EL (cell line): ENCODE data around the gene HHLA2.

Source experiments
- DNase-seq: peaks from one replicate; pipeline ENCODE4 v3.0.0-alpha.2; 2016

Gene HHLA2

GRCh38 chr3:108394016-108394415 lies 97.7 kb downstream of the HHLA2 start:
- no peak for DNase-seq

DNA sequence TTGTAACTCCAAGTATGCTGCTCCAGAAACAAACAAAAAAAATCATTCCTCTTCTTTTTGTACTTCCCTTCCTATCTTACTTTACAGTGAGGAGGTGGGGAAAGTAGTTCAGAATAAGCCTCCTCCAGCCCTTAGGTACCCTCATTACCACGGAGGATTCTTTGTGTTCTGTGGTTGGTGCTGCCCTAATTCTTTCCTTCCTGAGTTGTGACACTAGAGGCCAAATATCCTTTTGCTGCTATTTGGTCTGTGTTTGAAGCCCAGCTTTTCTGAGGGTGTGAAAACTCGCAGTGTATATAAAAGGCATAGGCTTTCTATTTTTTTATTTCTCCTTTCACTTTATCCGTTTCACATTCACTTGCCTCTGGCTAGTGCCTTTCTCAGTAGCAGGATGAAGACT lies 98.2 kb downstream of the HHLA2 start:
- DNase-seq, result no peak

DNA sequence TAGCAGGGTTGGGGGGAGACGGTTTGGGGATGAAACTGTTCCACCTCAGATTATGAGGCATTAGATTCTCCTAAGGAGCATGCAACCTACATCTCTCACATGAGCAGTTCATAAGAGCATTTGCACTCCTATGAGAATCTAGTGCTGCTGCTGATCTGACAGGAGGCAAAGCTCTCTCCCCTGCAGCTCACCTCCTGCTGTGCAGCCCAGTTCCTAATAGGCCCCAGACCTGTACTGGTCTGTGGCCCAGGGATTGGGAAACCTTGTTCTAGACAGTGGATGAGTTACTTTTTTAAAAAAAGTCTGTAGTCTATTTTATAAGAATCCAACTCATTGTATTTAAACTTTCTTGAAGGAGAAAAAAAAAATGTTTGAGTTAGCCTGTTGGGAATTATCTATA lies 100.0 kb downstream of the HHLA2 start:
- no peak for DNase-seq

DNA sequence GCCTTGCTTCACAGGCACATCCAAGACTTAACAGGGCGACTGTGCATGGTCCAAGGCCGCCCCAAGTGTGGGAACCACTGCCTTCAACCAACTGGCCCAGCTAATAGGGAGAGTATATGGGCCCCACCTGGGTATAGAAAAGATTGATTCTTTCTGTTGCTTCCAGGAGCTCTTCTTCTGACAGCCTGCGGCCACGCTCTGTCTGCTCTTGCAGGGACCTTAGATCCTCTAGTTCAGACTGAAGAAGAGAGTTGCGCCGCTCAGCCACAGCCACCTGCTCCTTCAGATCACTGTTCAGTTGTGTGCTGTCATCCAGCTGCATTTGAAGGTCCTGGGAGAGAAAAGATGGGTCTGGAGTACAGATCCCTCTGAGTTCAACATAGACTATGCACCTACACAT lies 102.2 kb downstream of the HHLA2 start:
- DNase-seq, result no peak

GRCh38 chr3:108401836-108402235 lies 105.5 kb downstream of the HHLA2 start:
- no peak for DNase-seq

DNA sequence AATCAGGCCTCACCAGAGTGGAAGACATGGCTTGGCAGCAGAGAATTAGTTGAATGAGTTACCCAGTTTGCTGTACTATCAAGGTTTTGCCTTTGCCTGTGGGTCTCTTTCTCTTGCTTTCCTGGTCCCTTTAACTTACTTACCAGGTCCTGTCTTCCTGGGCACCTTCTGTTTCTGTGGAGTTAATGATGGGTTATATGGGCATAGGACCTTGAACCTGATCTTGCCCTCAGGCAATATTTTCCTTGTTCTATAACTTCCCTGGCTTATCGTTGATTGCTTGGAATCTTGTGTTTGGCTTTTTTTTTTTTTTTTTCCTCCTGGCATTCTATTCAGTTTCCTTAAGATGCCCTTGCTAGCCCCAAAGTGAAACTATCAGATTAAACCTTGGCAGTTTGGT lies 106.8 kb downstream of the HHLA2 start:
- no peak for DNase-seq

DNA sequence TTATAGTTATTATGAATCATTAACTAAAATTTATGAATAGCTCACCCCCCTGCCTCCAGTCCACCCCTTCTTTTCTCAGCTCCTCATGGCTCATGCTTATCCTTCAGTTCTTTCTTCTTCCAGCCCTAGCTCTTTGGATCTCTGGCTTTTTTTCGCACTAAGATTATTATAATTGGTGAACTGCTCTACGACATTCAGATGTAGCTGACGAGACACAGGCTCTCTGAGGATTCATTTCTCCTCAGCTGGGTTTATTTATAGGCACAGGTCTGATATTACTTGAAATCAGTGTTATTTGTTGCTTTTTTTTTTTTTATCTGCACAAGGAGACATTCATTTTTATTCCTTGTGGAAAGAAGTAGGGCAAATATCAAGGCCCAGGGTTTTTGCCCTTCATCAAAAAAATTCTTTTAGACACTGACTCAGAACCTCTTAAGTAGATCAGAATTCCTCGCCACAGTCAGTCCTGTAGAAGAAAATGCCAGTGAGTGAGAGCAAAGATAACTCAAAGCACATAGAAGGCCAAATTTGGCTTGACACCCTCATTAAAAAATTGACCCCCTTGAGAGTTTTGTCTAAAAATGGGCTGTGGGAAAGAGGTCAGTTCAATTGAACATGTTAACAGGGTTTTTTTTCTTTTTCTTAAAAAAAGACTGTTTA lies 107.5 kb downstream of the HHLA2 start:
- DNase-seq, result peak; percentile 21

DNA sequence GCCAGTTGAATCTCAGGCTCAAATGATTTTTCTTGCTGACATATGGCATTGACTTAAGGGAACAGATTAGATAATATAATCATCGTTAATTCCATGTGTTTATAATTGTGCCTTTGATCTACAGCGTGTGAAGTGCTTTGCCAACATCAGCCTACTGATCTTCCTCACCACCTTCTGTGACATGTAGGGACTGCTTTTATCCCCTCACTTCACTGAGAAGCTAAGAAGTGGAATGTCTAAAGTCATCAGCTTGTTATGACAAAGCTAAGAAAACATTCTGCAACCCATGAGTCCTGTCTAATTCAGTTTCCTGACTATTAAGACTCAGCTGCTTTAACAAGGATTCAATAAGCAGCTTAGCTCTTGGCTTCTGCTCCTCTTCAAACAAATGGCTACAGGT lies 108.0 kb downstream of the HHLA2 start:
- peak; percentile 21 for DNase-seq

DNA sequence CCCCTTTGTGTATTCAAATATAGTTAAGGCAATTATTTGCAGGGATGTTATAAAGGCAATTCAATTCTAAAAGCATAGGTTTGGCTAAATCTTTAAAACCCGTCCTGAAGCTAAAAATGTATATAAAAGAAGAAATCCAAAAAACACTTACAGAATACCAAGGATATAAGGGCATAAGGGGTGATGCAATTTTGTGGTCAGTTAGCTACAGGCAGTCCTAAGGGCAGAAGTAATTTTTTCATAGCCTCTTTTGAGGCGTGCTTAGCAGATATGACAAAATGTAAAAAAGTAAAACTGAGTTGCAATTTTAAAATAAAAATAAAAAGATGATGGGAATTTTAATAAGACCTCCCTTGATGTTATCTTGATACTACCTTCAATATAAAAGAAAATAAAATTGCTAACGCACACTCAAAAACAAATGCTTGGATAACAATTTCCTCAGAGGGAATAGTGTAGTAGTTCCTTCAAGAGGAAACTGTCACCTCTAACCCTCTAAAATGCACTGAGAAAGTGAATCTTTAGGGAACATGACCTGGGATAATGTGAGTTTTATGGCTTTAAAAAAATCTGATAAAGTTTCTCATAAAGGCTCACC lies 109.8 kb downstream of the HHLA2 start:
- peak; percentile 38 for DNase-seq

- peak; percentile 72 for DNase-seq
Observed at GRCh38 chr3:108406661-108407206, 110.4 kb downstream of the HHLA2 start.

- DNase-seq, result no peak
Observed at GRCh38 chr3:108407886-108408285, 111.5 kb downstream of the HHLA2 start.

GRCh38 chr3:108408883-108409799 lies 112.8 kb downstream of the HHLA2 start:
- DNase-seq, result no peak

- DNase-seq, result no peak
Observed at GRCh38 chr3:108409800-108410178, 113.4 kb downstream of the HHLA2 start.

GRCh38 chr3:108410531-108410984 lies 114.2 kb downstream of the HHLA2 start:
- DNase-seq, result no peak

- DNase-seq, result no peak
Observed at GRCh38 chr3:108412121-108412750, 115.9 kb downstream of the HHLA2 start.

GRCh38 chr3:108414007-108414406 lies 117.7 kb downstream of the HHLA2 start:
- no peak for DNase-seq

GRCh38 chr3:108415661-108416060 lies 119.3 kb downstream of the HHLA2 start:
- no peak for DNase-seq

DNA sequence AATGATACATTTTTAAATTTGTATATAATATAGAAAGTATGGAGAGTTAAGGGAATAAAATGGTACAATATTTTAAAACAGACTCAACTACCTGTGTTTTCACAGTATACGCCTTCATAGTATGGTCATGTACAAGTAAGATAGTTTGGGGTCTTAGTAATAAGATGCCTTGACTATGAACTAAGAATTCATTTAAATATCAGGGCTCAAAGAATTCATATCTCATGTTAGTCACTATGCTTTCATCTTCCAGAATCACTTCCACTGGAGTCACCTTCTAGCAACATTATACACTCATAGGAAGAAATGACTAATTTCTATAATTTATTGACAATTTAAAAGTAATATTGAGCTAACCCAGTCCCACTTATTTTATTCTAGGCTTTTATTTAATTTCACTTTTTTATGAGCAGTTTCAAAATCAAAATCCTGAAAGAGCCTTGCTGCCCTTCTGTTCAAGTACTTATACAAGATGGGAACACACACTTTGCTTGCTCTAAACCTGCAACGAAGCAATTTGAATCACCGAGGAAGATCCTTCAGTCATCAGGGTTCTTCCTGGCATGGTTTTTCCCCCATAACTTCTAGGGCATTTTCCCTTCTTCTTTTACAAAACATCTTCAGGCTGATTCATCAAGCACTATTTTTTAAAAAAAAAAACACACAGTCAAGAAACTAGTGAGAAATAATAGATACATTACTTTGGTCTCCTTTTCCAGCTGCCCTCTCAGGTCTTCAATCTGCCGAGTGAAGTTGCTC lies 119.9 kb downstream of the HHLA2 start:
- no peak for DNase-seq

DNA sequence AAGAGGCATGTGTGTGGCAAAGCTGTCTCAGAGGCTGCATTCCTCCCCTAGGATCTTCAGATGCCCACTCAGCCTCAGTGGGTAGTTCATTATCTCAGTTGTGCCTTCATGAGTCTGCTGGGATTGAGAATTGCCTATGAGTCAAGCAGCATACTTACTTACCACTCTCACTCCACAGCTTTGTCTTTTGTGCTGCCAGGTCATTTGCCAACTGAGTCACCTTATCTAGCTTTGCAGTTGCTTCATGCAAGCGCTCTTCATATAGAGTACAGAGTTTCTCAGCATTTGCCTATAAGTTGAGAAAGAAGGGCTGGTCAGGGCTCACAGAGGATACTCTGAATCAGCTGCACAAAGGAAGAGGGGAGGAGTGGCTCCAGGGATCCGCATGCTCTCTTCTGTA lies 124.6 kb downstream of the HHLA2 start:
- peak; percentile 68 for DNase-seq
